ENCODE results near the gene SLC1A2.

- TF ChIP-seq TSHZ2 (CRISPR knock-in tag; IDR thresholded peaks at IDR 0.05): no peak
- no peak for TF ChIP-seq TCF4 (CRISPR knock-in tag; IDR thresholded peaks at IDR 0.05; ENCODE audit: borderline replicate concordance)
- TF ChIP-seq ISL1 (CRISPR knock-in tag; IDR thresholded peaks at IDR 0.05): no peak
- no peak for TF ChIP-seq SNAI2 (CRISPR knock-in tag; IDR thresholded peaks at IDR 0.05)
Measured at GRCh38 chr11:35304386-35304775, 115.0 kb downstream of the SLC1A2 start.

Measured in SK-N-SH treated with all-trans-retinoic acid at 6 μM for 48 hours (cell line).